Spleen (tissue), 7 donors: ENCODE data around the gene WDR7.

ENCODE experiments used
- POLR2A ChIP-seq, 3 donors: fragments of 450-650 bp; IDR thresholded peaks; one replicate each; pipeline ENCODE4 v1.5.1; 2017; ENCODE audit warnings: antibody characterized with exemption in 3 of 3, mild to moderate bottlenecking in 1 of 3
- POLR2AphosphoS5 ChIP-seq, 3 donors: sonication (generic); formaldehyde crosslinking; IDR thresholded peaks; one replicate each; pipeline ENCODE4 v1.5.1; 2017; ENCODE audit warnings: antibody characterized with exemption in 3 of 3
- TF ChIP-seq, protein P1 (sequence below), 11 experiments: fragments of 200-600 bp in 7 of 11; fragments of 450-650 bp in 4 of 11; sonication (generic) in 4 of 11; IDR thresholded peaks in 8 of 11; conservative IDR thresholded peaks in 3 of 11; 1 replicate in 7 of 11; 2 replicates in 4 of 11; pipeline versions ENCODE4 v1.4.0 to v1.8.0; 2016 to 2021; ENCODE audit warnings: antibody characterized with exemption in 11 of 11, inconsistent platforms in 4 of 11, mild to moderate bottlenecking in 1 of 11
- donor health status: DM: no; HTN: no; CAD: no; lungs with moderate emphysema.
- donor health status: DM: no; HTN: no; CAD: no.
- donor health status: DM: no; HTN: no; CAD: no.

DNA sequence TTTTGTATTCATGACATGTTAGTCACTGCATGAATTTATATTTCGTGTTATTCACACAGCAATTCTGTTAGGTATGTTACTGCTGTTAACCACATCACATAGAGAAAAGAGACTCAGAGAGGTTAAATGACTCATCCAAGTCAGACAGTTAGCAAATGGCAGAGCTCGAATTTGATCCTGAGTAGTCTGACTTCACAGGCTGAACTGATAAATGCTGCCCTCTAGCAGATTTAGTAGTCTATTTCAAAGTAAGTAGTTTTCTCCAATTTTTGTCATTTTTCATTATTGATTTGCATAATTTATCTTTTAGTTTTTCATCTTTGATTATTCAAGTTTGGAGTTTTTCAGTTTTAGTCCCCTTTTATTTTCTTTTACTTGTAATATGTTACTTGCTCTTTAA is 58.3 kb downstream of the WDR7 start:
- TF ChIP-seq, protein P1, sequence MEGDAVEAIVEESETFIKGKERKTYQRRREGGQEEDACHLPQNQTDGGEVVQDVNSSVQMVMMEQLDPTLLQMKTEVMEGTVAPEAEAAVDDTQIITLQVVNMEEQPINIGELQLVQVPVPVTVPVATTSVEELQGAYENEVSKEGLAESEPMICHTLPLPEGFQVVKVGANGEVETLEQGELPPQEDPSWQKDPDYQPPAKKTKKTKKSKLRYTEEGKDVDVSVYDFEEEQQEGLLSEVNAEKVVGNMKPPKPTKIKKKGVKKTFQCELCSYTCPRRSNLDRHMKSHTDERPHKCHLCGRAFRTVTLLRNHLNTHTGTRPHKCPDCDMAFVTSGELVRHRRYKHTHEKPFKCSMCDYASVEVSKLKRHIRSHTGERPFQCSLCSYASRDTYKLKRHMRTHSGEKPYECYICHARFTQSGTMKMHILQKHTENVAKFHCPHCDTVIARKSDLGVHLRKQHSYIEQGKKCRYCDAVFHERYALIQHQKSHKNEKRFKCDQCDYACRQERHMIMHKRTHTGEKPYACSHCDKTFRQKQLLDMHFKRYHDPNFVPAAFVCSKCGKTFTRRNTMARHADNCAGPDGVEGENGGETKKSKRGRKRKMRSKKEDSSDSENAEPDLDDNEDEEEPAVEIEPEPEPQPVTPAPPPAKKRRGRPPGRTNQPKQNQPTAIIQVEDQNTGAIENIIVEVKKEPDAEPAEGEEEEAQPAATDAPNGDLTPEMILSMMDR (IDR thresholded peaks at IDR 0.05 in 8 of 11, conservative IDR thresholded peaks at IDR 0.05 in 3 of 11), result no peak
- TF ChIP-seq POLR2A (IDR thresholded peaks at IDR 0.05) (no peak), POLR2AphosphoS5 (IDR thresholded peaks at IDR 0.05) (no peak)
